H9 (cell line): ENCODE data around the gene CCDC137. TPM values are rescaled to one million over a fixed set of nuclear protein-coding genes. Genes with fewer than 3 reads are reported as not detected.
A peak's percentile ranks its signal among the peaks of the same experiment; 100 is the strongest.

Experiments
- DNase-seq: peaks from one replicate; pipeline ENCODE4 v3.0.0-alpha.2; 2017
- H2AFZ ChIP-seq: one replicate; pipeline ENCODE4 v1.6.1; 2013; ENCODE audit warnings: mild to moderate bottlenecking, low read length, control low read depth, moderate library complexity
- H2AK5ac ChIP-seq: 2 replicates; pipeline ENCODE4 v1.6.1; 2013; ENCODE audit warnings: low read length, control low read depth, mixed read lengths; ENCODE audit not compliant: insufficient read length
- H2BK120ac ChIP-seq: one replicate; pipeline ENCODE4 v1.6.1; 2013; ENCODE audit warnings: low read depth, mild to moderate bottlenecking, low read length, control low read depth, inconsistent platforms; ENCODE audit not compliant: poor library complexity, severe bottlenecking
- H2BK12ac ChIP-seq: 2 replicates; pipeline ENCODE4 v1.6.1; 2013; ENCODE audit warnings: low read length, control low read depth, mixed read lengths, low read depth; ENCODE audit not compliant: insufficient read length
- H2BK15ac ChIP-seq: 2 replicates; pipeline ENCODE4 v1.6.1; 2013; ENCODE audit warnings: low read depth, low read length, control low read depth
- H2BK20ac ChIP-seq: one replicate; pipeline ENCODE4 v1.6.1; 2013; ENCODE audit warnings: low read depth, mild to moderate bottlenecking, low read length, control low read depth, inconsistent platforms; ENCODE audit not compliant: poor library complexity, severe bottlenecking
- H2BK5ac ChIP-seq: 2 replicates; pipeline ENCODE4 v1.6.1; 2013; ENCODE audit warnings: low read length, control low read depth, mixed read lengths; ENCODE audit not compliant: insufficient read length
- H3K14ac ChIP-seq: 2 replicates; pipeline ENCODE4 v1.6.1; 2013; ENCODE audit warnings: low read length, control low read depth; ENCODE audit not compliant: insufficient read depth
- H3K18ac ChIP-seq: 2 replicates; pipeline ENCODE4 v1.6.1; 2013; ENCODE audit warnings: low read depth, mild to moderate bottlenecking, mixed read lengths, low read length, control low read depth; ENCODE audit not compliant: insufficient read length
- H3K23ac ChIP-seq: 2 replicates; pipeline ENCODE4 v1.6.1; 2013; ENCODE audit warnings: low read length, control low read depth, mixed read lengths, low read depth; ENCODE audit not compliant: insufficient read length
- H3K23me2 ChIP-seq: 2 replicates; pipeline ENCODE4 v1.6.1; 2013; ENCODE audit warnings: low read depth, mild to moderate bottlenecking, mixed read lengths, low read length, control low read depth; ENCODE audit not compliant: insufficient read length, poor library complexity, severe bottlenecking
- H3K27ac ChIP-seq: 2 replicates; pipeline ENCODE4 v1.5.1; 2013; ENCODE audit warnings: low read length, control low read depth, mixed read lengths, low read depth; ENCODE audit not compliant: insufficient read length
- H3K27me3 ChIP-seq: 2 replicates; pipeline ENCODE4 v1.6.1; 2013; ENCODE audit warnings: low read length, control low read depth, inconsistent platforms; ENCODE audit not compliant: insufficient read depth
- H3K4ac ChIP-seq: 2 replicates; pipeline ENCODE4 v1.6.1; 2013; ENCODE audit warnings: low read depth, mild to moderate bottlenecking, control low read depth, inconsistent platforms, low read length, moderate library complexity
- H3K4me1 ChIP-seq: 2 replicates; pipeline ENCODE4 v1.6.1; 2013; ENCODE audit warnings: low read length, control low read depth, inconsistent platforms; ENCODE audit not compliant: insufficient read depth
- H3K4me2 ChIP-seq: 2 replicates; pipeline ENCODE4 v1.6.1; 2013; ENCODE audit warnings: low read length, control low read depth, mixed read lengths; ENCODE audit not compliant: insufficient read length, insufficient read depth
- H3K56ac ChIP-seq: 2 replicates; pipeline ENCODE4 v1.6.1; 2013; ENCODE audit warnings: low read depth, mild to moderate bottlenecking, mixed read lengths, low read length, control low read depth; ENCODE audit not compliant: insufficient read length
- H3K79me1 ChIP-seq: 2 replicates; pipeline ENCODE4 v1.6.1; 2013; ENCODE audit warnings: low read depth, mild to moderate bottlenecking, moderate library complexity, low read length, control low read depth, inconsistent platforms; ENCODE audit not compliant: insufficient read depth, poor library complexity, severe bottlenecking
- H3K79me2 ChIP-seq: 2 replicates; pipeline ENCODE4 v1.6.1; 2013; ENCODE audit warnings: low read length, control low read depth, inconsistent platforms; ENCODE audit not compliant: insufficient read depth
- H3K9ac ChIP-seq: 2 replicates; pipeline ENCODE4 v1.6.1; 2013; ENCODE audit warnings: low read length, control low read depth, mixed read lengths; ENCODE audit not compliant: insufficient read length; ENCODE audit errors: extremely low read depth
- H3K9me3 ChIP-seq: one replicate; pipeline ENCODE4 v1.6.1; 2013; ENCODE audit warnings: low read depth, low read length, inconsistent platforms; ENCODE audit not compliant: control insufficient read depth
- H3T11ph ChIP-seq: one replicate; pipeline ENCODE4 v1.6.1; 2013; ENCODE audit warnings: mild to moderate bottlenecking, low read length, control low read depth, inconsistent platforms
- H4K20me1 ChIP-seq: one replicate; pipeline ENCODE4 v1.6.1; 2013; ENCODE audit not compliant: control insufficient read depth, insufficient read length, insufficient read depth
- H4K5ac ChIP-seq: 2 replicates; pipeline ENCODE4 v1.6.1; 2013; ENCODE audit warnings: low read depth, mild to moderate bottlenecking, mixed read lengths, low read length, control low read depth; ENCODE audit not compliant: insufficient read length
- H4K8ac ChIP-seq: replicated peaks from 2 replicates; pipeline ENCODE4 v1.6.1; 2013; ENCODE audit warnings: low read length, control low read depth, mixed read lengths, low read depth; ENCODE audit not compliant: insufficient read length
- H4K91ac ChIP-seq: 2 replicates; pipeline ENCODE4 v1.6.1; 2013; ENCODE audit warnings: low read depth, mild to moderate bottlenecking, moderate library complexity, mixed read lengths, low read length, control low read depth; ENCODE audit not compliant: insufficient read length
- H3K27ac Mint-ChIP-seq, 3 experiments: 2 replicates in 2 of 3; 3 replicates in 1 of 3; pipeline ENCODE4 v1.8.0; 2020 to 2021; ENCODE audit warnings: mixed read lengths in 3 of 3, mild to moderate bottlenecking in 1 of 3, moderate library complexity in 1 of 3
- H3K27me3 Mint-ChIP-seq: 2 replicates; pipeline ENCODE4 v1.8.0; 2021; ENCODE audit warnings: low read depth, mild to moderate bottlenecking, moderate library complexity, mixed read lengths
- H3K36me3 Mint-ChIP-seq, 3 experiments: 2 replicates in 2 of 3; 3 replicates in 1 of 3; pipeline ENCODE4 v1.8.0; 2020 to 2021; ENCODE audit warnings: low read depth in 3 of 3, mixed read lengths in 3 of 3; ENCODE audit not compliant: insufficient read depth in 1 of 3
- H3K4me1 Mint-ChIP-seq, 2 experiments: 2 replicates each; pipeline ENCODE4 v1.8.0; 2020; ENCODE audit warnings: mixed read lengths in 2 of 2
- H3K4me3 Mint-ChIP-seq, 2 experiments: 2 replicates in 1 of 2; 3 replicates in 1 of 2; pipeline ENCODE4 v1.8.0; 2020 to 2021; ENCODE audit warnings: mild to moderate bottlenecking in 2 of 2, mixed read lengths in 2 of 2, moderate library complexity in 1 of 2
- H3K9me3 Mint-ChIP-seq, 2 experiments: 2 replicates in 1 of 2; 3 replicates in 1 of 2; pipeline ENCODE4 v1.8.0; 2020; ENCODE audit warnings: mild to moderate bottlenecking in 2 of 2, mixed read lengths in 2 of 2, moderate library complexity in 1 of 2
- WGBS: extraction: QIAGEN DNeasy Blood & Tissue Kit; methylation state at CpG from one replicate; pipeline ENCODE4 v1.1.7; 2013; ENCODE audit warnings: missing lambda C conversion rate, low lambda C conversion rate, mixed read lengths; ENCODE audit not compliant: insufficient read length; ENCODE audit errors: extremely low coverage; 5-methylcytosine and 5-hydroxymethylcytosine counted together
- total RNA-seq: library from RNA; stranded (reverse); gene quantifications from 2 replicates; pipeline ENCODE4 v1.2.1, GENCODE V29; 2021
- TF ChIP-seq, protein P1 (sequence below): fragments of 200-600 bp; sonication (generic); conservative IDR thresholded peaks from 3 replicates; pipeline ENCODE4 v1.8.0; 2021; ENCODE audit warnings: antibody characterized with exemption, mild to moderate bottlenecking

Gene CCDC137
- total RNA-seq, 1 experiment from 2014 or later: 60.8 TPM

DNA sequence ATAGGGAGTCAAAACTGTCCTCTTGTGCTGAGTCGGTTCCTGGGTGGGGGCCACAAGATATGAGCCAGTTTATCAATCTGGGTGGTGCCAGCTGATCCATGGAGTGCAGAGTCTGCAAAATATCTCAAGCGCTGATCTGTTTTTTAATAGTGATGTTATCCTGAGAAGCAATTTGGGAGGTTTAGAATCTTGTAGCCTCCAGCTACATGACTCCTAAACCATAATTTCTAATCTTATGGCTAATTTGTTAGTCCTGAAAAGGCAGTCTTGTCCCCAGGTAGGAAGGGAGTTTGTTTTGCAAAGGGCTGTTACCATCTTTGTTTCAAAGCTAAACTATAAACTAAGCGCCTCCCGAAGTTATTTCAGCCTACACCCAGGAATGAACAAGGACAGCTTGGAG is 27.9 kb upstream of the CCDC137 start:
- Mint-ChIP-seq H3K4me1 (peaks cover 9 to 10% of the 10 kb centered on the region in 2 experiments), H3K9me3 (0 out of 5 replicates have a peak, but pooled peaks cover 0 to 2% of the 10 kb centered on the region in 2 experiments), H3K27me3 (no peaks in the 10 kb centered on the region), H3K4me3 (peak overlapping the region in 1 of 2 experiments; percentile 6; a peak in 1 of 5 replicates), H3K36me3 (peaks cover 0 to 3% (median 1%) of the 10 kb centered on the region in 3 experiments; a peak in 2 of 7 replicates), H3K27ac (no peak overlapping the region; a peak in 1 of 7 replicates)
- H2BK5ac ChIP-seq: no peak overlapping the region
- no peak overlapping the region for H2AK5ac ChIP-seq
- H3K56ac ChIP-seq: no peak overlapping the region
- no peak overlapping the region for H3K27ac ChIP-seq
- H2BK120ac ChIP-seq: no peak overlapping the region
- TF ChIP-seq, protein P1, sequence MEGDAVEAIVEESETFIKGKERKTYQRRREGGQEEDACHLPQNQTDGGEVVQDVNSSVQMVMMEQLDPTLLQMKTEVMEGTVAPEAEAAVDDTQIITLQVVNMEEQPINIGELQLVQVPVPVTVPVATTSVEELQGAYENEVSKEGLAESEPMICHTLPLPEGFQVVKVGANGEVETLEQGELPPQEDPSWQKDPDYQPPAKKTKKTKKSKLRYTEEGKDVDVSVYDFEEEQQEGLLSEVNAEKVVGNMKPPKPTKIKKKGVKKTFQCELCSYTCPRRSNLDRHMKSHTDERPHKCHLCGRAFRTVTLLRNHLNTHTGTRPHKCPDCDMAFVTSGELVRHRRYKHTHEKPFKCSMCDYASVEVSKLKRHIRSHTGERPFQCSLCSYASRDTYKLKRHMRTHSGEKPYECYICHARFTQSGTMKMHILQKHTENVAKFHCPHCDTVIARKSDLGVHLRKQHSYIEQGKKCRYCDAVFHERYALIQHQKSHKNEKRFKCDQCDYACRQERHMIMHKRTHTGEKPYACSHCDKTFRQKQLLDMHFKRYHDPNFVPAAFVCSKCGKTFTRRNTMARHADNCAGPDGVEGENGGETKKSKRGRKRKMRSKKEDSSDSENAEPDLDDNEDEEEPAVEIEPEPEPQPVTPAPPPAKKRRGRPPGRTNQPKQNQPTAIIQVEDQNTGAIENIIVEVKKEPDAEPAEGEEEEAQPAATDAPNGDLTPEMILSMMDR: no peak
- DNase-seq: no peak
- H2BK12ac ChIP-seq: no peak overlapping the region
- H3K18ac ChIP-seq: no peak overlapping the region
- no peak overlapping the region for H3K23ac ChIP-seq
- no peak overlapping the region for H2BK20ac ChIP-seq
- no peaks in the 10 kb centered on the region for H3K27me3 ChIP-seq
- H3K4ac ChIP-seq: no peak overlapping the region
- H4K8ac ChIP-seq: no peak overlapping the region
- H3K9me3 ChIP-seq: no peaks in the 10 kb centered on the region
- no peaks in the 10 kb centered on the region for H3K4me1 ChIP-seq
- no peak overlapping the region for H4K5ac ChIP-seq
- peaks cover 16% of the 10 kb centered on the region; the same call in 1 of the 2 replicates for H3K79me2 ChIP-seq
- peaks cover 8% of the 10 kb centered on the region for H3K23me2 ChIP-seq
- H3K14ac ChIP-seq: no peak overlapping the region
- H3T11ph ChIP-seq: no peak overlapping the region
- H3K9ac ChIP-seq: no peak overlapping the region
- no peaks in the 10 kb centered on the region for H4K20me1 ChIP-seq
- H4K91ac ChIP-seq: no peak overlapping the region
- H2AFZ ChIP-seq: no peak overlapping the region
- peaks cover 11% of the 10 kb centered on the region for H3K79me1 ChIP-seq
- no CpG with 5 or more reads among the region's 4 CpGs for WGBS
- H2BK15ac ChIP-seq: no peak overlapping the region
- H3K4me2 ChIP-seq: no peak overlapping the region
